ENCODE data around the gene USP5. TPM values are rescaled to one million over a fixed set of nuclear protein-coding genes. Genes with fewer than 3 reads are reported as not detected.
"Not testable (repeated sequence)": the region's sequence is repeated elsewhere in the genome, so short reads cannot be mapped to it uniquely, and the experiment has no call there.

The USP5 gene
- total RNA-seq, 1 donor from 2014 or later, result 74.8 TPM

DNA sequence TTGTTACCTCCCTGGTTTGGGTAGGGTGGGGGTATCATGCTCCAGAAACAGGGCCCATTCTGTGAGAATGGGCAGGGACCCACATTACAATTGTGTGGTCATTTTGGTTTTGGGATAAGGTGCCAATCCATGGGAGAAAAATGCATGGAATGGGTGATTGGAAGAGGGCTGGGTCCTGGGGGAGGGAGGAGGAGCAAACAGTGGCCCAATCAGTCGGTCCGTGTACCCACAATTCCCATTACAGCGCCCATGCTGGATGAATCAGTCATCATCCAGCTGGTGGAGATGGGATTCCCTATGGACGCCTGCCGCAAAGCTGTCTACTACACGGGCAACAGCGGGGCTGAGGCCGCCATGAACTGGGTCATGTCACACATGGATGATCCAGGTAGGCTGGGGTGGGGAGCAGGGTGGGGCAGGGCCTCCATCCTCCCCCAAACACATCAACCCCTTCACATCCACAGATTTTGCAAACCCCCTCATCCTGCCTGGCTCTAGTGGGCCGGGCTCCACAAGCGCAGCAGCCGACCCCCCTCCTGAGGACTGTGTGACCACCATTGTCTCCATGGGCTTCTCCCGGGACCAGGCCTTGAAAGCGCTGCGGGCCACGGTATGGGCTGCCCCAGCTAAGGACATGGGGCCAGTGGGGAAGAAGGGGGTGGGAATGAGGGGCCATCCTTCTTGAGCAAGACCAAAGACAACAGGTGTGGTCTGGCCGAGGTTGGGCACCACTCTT, 11.8 kb downstream of the USP5 start:
- no peak for DNase-seq (ENCODE audit: extremely low read depth, low read depth, low spot score)

- not testable (repeated sequence) for DNase-seq (ENCODE audit: extremely low read depth, low read depth, low spot score)
These were observed 13.4 kb downstream of the USP5 start for GRCh38 chr12:6865307-6865706.

DNA sequence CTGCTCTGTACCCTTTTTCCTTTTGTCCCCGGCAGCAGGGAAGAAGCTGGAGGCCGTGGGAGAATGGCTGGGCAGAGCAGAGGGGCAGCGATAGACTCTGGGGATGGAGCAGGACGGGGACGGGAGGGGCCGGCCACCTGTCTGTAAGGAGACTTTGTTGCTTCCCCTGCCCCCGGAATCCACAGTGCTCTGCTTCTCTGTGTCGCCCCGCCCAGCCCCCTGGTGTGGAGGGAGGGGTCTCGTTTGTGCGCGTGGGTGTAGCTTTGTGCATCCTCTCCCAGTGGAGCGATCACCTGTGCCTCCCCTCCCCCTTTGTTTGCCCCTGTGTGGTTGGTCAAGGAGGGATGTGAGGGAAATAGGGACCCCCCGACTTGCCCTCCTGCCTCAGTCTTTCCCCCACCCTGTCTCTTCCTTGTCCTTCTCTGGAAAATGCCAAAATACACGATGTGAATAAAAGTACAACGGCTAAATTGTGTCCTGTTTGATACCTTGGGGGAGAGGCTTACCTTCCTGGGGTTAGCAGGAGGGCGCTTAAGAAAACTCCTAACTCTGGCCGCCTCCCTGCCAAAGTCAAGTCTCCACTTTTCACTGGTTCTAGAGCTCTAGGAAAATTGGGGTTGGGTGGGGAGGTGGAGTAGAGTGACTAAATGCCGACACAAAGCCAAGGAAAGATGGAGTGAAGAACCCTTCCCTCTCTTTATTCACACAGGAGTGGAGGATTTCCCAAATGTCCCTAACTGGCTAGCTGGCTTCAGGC, 14.4 kb downstream of the USP5 start:
- DNase-seq (ENCODE audit: extremely low read depth, low read depth, low spot score), result no peak

GRCh38 chr12:6866920-6867412, 15.0 kb downstream of the USP5 start:
- no peak for DNase-seq (ENCODE audit: extremely low read depth, low read depth, low spot score)

DNA sequence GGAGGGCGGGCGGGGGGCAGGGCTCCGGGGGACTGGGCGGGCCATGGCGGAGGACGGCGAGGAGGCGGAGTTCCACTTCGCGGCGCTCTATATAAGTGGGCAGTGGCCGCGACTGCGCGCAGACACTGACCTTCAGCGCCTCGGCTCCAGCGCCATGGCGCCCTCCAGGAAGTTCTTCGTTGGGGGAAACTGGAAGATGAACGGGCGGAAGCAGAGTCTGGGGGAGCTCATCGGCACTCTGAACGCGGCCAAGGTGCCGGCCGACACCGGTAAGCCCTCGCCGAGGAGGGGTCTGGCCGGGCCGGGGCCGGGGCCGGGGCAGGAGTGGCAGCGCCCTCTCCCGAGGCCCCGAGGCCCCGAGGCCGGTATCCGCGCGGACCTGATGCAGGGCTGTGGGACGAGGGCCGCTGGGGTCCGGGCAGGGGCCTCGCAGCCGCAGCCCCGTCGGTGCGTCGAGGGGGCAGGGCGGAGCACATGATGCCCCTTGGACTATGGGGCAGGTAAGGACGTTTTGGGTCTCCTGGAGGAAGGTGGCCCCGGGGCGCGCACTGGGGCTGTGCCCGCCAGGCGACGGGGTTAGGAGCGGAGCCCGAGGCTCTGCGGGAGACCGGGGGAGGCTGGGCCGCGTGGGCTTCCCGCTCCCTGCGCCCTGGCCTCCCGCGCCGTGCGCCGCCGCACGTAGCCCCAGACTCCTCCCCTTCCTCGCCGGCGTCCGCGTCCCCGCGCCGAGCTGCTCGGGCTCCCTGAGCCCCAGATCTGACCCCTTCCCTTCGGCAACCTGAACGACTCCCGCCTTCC, 15.7 kb downstream of the USP5 start, which contains the start of gene TPI1:
Gene TPI1 (plus strand): TSS at position 119 of the 798 bp plus-strand sequence. CDS start 36 bp downstream, at position 155.
- no peak for DNase-seq (ENCODE audit: extremely low read depth, low read depth, low spot score)

DNA sequence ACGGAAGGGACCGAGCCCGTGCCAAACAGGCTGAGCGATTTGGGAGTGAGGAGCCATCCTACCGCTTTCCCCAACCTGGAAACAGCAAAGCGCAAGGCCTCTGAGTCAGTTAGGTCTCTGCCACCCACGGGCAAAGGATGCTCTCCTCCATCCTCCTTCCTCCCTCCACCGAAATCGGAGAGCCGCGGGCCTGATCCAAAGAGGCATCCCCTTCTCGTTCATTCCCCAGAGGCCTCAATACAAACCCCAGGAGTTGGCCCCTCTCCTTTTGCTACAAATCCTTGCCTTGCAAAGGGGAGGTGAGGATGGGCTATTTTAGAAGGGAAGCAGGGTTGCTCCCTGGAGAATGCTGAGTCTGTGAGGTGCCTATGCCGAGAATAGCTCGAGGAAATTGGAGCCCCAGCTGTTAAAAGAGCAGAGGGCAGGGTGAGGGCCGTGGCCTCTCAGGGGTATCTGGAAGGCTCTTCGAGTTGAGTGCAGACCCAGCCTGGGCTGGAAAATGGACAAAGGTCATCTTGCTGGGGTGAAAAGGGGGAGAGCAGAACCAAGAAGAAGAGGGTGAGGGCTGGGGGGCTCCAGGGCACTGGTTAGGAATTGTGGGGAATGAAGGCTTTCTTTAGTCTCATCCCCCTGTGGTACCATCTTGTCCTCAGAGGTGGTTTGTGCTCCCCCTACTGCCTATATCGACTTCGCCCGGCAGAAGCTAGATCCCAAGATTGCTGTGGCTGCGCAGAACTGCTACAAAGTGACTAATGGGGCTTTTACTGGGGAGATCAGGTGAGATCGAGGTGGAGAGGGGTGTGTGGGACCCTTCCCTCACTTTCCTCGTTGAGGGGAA, 16.5 kb downstream of the USP5 start:
- no peak for DNase-seq (ENCODE audit: extremely low read depth, low read depth, low spot score)

DNA sequence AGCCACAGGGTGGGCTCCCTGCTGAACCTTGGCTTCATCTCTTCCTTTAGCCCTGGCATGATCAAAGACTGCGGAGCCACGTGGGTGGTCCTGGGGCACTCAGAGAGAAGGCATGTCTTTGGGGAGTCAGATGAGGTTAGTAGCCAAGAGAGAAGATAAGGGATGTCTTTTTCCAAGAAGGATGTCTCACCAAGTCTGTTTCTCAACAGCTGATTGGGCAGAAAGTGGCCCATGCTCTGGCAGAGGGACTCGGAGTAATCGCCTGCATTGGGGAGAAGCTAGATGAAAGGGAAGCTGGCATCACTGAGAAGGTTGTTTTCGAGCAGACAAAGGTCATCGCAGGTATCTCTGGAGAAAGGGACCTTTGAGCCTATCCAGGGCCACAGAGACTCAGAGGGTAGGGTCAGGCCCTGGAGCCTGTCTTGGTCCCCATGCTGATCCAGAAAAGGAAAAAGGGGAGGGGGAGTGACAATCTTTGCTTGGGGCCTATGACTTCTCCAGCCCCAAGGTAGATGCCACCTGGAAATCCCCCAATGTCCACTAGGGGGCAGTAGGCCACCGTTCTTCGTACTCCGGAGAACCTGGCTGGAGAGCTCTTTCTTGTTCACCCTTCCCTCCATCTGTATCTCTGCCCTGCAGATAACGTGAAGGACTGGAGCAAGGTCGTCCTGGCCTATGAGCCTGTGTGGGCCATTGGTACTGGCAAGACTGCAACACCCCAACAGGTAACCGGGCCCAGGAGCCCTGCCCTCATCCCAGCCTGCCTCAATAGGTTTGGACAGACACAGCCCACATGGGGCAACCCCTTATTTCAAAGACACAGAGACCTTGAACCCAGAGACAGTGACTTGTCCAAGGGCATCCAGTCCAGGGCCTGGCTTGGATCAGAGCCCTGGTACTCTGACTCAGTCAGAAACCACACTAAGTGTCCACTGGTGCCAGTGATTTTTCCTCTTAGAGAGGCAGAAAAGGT, 17.4 kb downstream of the USP5 start:
- DNase-seq (ENCODE audit: extremely low read depth, low read depth, low spot score), result no peak

- DNase-seq (ENCODE audit: extremely low read depth, low read depth, low spot score), result not testable (repeated sequence)
These were observed 18.4 kb downstream of the USP5 start for GRCh38 chr12:6870304-6870703.

DNA sequence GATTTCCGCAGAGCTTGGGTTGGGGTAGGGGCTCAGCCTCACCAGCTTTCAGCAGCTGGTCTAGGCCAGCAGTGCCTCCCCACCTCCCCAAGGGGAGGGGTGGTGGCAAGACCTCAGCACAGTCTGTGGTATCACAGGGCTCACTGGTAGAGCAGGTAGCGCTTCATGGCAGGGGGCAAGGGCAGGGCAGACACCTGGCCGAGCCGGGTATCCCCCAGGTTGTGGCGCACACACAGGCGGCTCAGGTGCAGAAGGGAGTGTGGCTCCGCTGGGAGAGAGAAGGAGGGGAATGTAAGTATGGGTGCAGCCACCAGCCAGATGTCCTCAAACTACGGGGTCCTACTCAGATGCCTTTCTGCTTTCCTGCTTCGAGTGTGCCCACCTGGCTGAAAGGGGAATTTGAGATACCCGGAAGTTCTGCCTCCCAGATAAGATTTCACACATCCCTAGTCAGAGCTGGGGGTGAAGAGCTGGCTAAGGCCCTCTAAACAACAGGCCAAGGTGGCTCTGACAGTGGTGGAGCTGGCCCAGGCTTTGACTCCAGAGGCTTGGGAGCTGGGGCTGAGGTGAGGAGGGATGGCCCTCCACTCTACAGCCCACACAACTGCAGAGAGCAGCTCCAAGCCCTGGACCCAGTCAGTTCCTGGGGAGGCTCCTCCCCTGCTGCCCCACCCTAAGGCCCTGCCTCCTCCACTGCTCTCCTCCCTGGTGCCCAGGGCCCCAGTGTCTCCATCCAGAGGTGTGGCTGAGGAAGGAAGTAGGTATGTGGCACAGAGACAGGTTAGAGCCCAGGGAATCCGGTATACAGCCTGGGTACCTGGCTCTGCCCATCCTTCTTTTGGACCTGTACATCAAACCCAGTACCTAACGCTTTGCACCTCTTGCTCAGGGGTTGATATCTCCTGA, 19.4 kb downstream of the USP5 start:
- DNase-seq (ENCODE audit: extremely low read depth, low read depth, low spot score), result no peak

- no peak for DNase-seq (ENCODE audit: extremely low read depth, low read depth, low spot score)
These were observed 20.4 kb downstream of the USP5 start for GRCh38 chr12:6872073-6873048.

DNA sequence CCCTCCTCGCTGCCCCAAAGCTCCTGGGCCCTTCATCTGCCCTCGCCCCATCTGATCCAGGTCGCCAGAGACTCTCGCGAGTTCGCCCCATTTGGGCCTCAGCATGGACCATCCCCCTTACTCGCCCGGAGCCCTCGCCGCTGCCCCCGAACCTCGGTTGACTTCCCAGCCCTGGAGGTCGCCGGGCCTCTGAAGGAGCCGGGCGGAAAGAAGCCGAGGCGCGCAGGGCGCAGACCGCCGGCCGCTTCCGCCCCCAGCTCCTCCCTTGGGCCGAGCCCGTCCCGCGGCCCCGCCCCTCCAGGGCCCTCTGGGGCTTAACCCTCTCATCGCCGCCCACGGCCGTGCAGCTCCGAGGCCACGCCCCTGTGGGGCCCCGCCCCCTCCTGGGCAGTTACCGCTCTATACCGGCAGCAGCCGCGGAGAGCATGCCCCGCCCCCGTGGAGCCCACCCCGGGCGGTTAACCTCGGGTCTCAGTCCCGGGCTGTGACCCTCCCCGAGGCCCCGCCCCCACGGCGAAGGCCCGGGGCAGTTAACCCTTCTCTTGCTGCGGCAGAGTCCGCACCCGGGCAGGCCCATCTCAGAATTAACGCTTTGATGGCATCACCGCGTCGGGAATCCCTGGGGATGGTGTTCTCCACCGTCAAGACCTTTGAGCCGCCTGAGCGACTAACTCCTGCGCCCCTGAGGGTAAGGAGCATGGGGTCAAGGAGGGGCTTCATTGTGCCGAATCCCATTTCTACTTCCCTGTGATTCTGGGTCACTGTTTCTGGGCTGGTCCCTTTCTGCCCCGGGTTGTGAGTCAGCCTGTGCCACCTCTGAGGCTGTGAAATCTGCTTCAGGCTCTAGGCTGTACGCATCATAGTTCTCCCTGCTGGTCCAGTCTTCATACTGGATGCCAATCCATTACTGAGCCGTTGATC, 21.4 kb downstream of the USP5 start, which contains the start of gene SPSB2:
Gene SPSB2 (minus strand): TSS at position 210 of the 921 bp plus-strand sequence. CDS start 402 bp downstream, outside the sequence.
- DNase-seq (ENCODE audit: extremely low read depth, low read depth, low spot score), result no peak

DNA sequence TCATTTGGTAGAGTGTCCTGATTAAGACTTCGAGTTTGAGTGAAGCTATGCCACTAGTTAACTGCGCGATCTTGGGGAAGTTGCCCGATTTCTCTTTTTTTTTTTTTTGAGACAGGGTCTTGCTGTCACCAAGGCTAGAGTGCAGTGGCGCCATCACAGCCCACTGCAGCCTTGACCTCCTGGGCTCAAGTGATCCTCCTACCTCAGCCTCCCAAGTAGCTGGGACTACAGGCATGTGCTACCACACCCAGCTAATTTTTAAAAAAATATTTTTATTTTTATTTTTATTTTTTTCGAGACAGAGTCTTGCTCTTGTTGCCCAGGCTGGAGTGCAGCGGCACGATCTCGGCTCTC, 22.0 kb downstream of the USP5 start:
- not testable (repeated sequence) for DNase-seq (ENCODE audit: extremely low read depth, low read depth, low spot score)

- DNase-seq (ENCODE audit: extremely low read depth, low read depth, low spot score), result not testable (repeated sequence)
These were observed 27.9 kb downstream of the USP5 start for GRCh38 chr12:6879824-6880223.

- no peak for DNase-seq (ENCODE audit: extremely low read depth, low read depth, low spot score)
These were observed 31.3 kb downstream of the USP5 start for GRCh38 chr12:6883252-6883651.

DNA sequence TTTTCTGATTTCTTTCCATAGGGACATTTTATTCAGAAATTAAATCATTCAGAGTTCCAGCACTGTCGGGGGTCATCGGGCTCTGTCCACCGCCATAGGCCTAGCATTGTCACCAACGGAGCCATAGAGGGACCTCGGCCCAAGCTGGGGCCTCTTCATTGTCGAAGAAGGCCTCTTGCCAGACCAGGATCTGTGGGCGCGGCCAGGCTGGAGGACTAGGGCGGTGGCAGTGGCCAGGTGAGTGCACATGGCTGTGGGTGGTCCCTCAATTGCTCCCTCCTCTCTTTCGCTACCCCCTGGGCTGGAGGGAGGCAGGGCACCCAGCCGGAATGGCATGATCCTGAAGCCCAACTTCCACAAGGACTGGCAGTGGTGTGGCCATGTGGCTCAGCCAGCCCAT, 31.7 kb downstream of the USP5 start:
- no peak for DNase-seq (ENCODE audit: extremely low read depth, low read depth, low spot score)

- no peak for DNase-seq (ENCODE audit: extremely low read depth, low read depth, low spot score)
These were observed 32.6 kb downstream of the USP5 start for GRCh38 chr12:6884539-6884938.
